Ammon's horn (tissue), 1 donor: ENCODE measurements around the gene PCDHA1.
"Not testable (repeated sequence)": the region's sequence is repeated elsewhere in the genome, so short reads cannot be mapped to it uniquely, and the experiment has no call there.

ENCODE experiments used
- DNase-seq: peaks from one replicate; pipeline ENCODE4 v3.0.0-alpha.2; 2016; ENCODE audit warnings: low spot score

Gene PCDHA1

DNA sequence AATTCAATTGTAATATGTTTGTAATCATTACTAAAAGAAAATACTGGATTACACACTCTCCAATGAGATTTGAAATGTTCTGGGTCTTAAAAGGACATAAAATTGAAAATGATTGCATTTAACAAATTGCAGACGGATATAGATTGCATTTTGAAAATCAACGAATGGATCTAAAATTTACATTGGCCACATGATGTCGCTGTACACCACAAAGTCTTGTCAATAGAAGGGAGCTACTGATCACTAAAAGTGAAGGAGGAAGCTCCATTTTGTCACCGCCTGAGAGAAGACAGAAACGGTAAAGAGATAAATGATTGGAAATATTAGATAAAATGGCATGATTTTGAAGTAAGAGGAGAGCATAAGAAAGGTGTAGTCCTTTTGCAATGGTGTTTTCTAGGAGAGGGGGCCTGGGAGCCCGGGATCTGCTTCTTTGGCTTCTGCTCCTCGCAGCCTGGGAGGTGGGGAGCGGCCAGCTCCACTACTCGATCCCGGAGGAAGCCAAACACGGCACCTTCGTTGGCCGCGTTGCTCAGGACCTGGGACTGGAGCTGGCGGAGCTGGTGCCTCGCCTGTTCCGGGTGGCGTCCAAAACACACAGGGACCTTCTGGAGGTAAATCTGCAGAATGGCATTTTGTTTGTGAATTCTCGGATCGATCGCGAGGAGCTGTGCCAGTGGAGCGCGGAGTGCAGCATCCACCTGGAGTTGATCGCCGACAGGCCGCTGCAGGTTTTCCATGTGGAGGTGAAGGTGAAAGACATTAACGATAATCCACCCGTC, at the start of gene PCDHA1:
TSS of gene PCDHA1 (plus strand) at position 236 of the 782 bp plus-strand sequence.
- DNase-seq: no peak

DNA sequence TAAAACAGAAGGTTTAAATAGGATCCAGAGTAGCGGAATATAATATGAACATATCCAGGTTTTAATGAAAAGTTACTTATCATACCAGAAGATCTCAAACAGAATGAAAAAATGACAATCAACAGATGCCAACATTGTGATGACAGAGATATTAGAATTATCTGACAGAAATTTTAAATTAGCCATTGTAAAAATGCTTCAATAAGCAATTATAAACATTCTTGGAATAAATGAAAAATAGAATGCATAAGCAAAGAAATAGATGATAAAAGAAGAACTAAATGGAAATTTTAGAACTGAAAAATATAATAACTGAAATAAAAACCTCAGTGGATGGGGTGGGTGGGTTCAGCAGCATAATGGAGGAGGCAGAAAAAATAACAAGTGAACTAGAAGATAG, 48.5 kb upstream of the PCDHA1 start:
- no peak for DNase-seq

DNA sequence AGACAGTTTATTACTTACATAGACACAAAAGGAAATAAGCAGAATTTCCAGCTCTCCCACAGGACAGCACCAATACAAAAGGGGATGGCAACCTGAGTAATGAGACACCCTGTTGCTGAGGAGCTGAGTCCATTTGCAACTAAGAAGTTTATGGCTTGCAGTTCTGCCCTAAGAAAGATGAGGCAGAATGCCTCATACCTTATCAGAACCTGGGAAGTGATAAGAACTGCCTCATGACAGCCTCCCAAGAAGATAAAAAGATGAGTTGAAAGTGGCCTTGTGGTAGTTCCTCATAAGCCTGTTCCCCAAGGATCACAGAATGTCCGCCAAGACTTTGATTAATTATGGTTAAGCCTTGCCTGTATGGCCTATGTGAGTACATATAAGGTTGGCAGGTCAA, 44.0 kb upstream of the PCDHA1 start:
- no peak for DNase-seq

DNA sequence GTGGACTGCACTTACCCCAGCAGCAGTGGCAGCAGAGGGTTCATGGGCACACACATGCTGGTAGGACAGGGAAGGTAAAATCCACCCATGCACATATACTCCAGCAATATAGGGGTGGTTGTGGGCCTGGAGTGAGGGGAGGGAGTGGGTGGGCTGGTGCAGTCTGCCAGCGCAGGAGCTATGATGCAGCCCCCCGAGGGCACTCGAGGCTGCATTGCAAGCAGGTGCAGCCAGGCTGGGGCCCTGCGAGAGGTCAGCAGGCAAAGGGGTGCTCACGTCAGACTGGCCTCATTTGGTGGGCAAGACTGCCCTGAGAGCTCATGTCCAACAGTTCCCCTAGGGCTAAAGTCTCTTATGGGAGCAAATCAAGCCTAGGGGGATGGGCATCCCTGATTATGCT, 32.4 kb upstream of the PCDHA1 start:
- DNase-seq: no peak

DNA sequence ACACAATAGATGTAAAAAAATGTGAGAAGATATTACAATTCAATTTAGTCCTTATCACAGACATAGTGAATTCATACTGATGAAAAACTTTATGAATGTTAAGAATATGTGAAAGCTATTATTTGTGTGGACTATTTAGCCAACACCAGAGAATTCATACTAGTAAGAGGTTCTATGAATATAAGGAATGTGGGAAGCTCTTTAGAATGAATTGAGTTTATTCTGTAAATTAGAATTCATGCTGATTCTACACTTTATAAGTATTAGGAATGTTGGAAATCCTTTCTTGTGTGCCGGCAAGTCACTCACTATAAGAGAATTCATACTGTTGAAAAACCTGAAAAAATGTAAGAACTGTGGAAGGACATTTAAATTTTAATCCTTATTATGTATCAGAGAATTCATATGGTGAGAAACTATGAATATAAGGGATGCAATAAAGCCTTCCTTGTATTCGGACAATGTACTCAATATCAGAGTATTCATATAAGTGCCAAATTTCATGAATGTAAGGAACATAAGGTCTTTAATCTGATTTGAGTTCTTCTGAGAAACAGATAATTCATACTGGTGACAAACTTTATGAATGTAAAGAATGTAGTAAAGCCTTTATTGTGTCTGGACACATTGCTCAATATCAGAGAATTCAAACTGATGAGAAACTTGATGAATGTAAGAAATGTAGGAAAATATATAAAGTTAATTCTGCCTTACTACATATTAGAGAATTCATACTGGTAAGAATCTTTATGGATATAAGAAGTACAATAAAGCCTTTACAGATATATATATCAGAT, 21.6 kb upstream of the PCDHA1 start:
- DNase-seq: no peak

DNA sequence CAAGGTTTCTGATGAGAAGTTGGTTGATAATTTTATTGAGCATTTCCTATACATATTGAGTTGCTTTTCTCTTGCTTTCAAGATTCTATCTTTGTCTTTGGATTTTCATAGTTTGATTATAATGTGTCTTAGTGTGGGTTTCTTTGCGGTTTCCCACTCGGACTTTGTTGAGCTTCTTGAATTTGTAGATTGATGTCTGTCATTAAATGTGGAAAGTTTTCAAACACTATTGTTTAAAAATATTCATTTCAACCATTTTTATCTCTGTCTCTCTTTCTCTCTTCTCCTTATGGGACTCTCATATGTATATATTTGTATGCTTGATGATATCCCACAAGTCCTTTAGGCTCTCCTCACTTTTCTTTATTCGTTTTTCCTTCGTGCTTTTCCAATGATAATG, 18.5 kb upstream of the PCDHA1 start:
- no peak for DNase-seq

DNA sequence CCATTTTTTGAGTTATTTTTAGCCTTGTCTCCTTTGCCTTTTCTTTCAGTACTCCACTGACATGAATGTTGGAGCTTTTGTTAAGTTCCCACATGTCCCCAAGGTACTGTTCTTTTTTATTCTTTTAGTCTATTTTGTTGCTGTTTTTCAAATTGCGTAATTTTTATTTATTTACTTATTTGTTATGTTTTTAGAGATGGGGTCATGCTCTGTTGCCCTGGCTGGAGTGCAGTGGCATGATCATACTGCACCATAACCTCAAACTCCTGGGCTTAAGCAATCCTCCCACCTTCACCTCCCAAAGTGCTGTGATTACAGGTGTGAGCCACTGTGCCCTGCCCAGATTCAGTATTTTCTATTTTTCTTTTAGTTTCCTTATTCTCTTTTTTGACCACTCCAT, 5.4 kb upstream of the PCDHA1 start:
- no peak for DNase-seq

DNA sequence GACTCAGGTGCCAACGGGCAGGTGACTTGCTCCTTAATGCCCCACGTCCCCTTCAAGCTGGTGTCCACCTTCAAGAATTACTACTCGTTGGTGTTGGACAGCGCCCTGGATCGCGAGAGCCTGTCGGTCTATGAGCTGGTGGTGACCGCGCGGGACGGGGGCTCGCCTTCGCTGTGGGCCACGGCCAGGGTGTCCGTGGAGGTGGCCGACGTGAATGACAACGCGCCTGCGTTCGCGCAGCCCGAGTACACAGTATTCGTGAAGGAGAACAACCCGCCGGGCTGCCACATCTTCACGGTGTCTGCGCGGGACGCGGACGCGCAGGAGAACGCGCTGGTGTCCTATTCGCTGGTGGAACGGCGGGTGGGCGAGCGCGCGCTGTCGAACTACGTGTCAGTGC, 1.5 kb downstream of the PCDHA1 start:
- not testable (repeated sequence) for DNase-seq

DNA sequence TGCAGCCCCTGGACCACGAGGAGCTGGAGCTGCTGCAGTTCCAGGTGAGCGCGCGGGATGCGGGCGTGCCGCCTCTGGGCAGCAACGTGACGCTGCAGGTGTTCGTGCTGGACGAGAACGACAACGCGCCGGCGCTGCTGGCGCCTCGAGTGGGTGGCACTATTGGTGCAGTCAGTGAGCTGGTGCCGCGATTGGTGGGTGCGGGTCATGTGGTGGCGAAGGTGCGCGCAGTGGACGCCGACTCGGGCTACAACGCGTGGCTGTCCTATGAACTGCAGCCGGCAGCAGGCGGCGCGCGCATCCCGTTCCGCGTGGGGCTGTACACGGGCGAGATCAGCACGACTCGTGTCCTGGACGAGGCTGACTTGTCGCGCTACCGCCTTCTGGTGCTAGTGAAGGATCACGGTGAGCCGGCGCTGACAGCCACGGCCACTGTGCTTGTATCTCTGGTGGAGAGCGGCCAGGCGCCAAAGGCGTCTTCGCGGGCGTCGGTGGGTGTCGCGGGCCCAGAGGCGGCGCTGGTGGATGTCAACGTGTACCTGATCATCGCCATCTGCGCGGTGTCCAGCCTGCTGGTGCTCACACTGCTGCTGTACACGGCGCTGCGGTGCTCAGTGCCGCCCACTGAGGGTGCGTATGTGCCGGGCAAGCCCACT, 2.0 kb downstream of the PCDHA1 start:
- DNase-seq: not testable (repeated sequence)

DNA sequence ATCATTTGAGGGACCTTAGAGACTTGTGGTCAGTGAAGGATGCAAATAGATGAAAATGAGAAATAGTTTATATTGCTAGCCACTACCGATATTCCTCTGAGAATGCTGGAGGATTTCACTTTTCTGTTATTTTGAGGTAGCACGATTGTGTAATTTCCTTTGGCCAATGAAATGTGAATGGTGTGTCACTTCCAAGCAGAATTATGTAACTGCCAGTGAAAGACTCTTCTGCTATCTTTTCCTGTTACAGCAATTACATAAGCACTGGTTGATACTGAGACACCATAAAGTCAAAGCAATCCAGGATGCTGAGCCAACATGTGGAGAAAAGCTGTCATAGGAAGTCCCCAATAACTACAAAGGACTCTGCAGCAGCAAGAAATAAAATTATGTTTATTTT, 5.1 kb downstream of the PCDHA1 start:
- no peak for DNase-seq

DNA sequence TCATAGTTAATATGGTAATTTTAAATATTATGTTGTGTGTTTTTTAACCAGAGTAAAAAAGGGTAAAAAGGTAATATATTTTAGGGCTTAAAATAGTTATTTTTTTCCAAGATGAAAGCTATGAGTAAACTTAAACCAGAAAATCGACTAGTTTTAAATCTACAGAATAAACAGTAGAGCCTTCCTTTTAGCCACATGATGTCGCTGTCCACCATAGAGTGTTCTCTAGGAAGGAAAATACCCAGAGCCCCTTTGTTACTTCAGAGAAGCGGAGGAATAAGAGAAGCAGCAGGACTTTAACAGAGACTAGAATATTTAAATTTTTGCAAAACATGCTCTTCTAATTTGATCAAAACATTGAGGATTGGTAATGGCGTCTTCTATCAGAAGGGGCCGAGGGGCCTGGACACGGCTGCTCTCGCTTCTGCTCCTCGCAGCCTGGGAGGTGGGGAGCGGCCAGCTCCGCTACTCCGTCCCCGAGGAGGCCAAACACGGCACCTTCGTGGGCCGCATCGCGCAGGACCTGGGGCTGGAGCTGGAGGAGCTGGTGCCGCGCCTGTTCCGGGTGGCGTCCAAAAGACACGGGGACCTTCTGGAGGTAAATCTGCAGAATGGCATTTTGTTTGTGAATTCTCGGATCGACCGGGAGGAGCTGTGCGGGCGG, 8.8 kb downstream of the PCDHA1 start, which contains the start of gene PCDHA2:
TSS of gene PCDHA2 (plus strand) at position 258 of the 664 bp plus-strand sequence.
- DNase-seq: peak; percentile 25

DNA sequence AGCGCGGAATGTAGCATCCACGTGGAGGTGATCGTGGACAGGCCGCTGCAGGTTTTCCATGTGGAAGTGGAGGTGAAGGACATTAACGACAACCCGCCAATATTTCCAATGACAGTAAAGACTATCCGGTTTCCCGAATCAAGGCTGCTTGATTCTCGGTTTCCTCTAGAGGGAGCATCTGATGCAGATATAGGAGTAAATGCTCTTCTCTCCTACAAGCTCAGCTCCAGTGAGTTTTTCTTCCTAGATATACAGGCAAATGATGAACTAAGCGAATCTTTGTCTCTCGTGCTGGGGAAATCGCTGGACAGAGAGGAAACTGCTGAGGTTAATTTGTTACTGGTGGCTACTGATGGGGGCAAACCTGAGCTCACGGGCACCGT, 9.3 kb downstream of the PCDHA1 start:
- peak; percentile 11 for DNase-seq

DNA sequence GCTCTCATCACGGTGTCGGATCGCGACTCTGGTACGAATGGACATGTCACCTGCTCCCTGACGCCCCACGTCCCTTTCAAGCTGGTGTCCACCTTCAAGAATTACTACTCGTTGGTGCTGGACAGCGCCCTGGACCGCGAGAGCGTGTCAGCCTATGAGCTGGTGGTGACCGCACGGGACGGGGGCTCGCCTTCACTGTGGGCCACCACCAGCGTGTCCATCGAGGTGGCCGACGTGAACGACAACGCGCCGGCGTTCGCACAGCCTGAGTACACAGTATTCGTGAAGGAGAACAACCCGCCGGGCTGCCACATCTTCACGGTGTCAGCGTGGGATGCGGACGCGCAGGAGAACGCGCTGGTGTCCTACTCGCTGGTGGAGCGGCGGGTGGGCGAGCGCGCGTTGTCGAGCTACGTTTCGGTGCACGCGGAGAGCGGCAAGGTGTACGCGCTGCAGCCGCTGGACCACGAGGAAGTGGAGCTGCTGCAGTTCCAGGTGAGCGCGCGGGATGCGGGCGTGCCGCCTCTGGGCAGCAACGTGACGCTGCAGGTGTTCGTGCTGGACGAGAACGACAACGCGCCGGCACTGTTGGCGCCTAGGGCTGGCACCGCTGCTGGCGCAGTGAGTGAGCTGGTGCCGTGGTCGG, 10.3 kb downstream of the PCDHA1 start:
- not testable (repeated sequence) for DNase-seq

DNA sequence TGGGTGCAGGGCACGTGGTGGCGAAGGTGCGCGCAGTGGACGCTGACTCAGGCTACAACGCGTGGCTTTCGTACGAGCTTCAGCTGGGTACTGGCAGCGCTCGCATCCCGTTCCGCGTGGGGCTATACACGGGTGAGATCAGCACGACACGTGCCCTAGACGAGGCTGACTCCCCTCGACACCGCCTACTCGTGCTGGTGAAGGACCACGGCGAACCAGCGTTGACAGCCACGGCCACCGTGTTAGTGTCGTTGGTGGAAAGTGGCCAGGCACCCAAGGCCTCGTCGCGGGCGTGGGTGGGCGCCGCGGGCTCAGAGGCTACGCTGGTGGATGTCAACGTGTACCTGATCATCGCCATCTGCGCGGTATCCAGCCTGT, 10.8 kb downstream of the PCDHA1 start:
- DNase-seq: no peak

DNA sequence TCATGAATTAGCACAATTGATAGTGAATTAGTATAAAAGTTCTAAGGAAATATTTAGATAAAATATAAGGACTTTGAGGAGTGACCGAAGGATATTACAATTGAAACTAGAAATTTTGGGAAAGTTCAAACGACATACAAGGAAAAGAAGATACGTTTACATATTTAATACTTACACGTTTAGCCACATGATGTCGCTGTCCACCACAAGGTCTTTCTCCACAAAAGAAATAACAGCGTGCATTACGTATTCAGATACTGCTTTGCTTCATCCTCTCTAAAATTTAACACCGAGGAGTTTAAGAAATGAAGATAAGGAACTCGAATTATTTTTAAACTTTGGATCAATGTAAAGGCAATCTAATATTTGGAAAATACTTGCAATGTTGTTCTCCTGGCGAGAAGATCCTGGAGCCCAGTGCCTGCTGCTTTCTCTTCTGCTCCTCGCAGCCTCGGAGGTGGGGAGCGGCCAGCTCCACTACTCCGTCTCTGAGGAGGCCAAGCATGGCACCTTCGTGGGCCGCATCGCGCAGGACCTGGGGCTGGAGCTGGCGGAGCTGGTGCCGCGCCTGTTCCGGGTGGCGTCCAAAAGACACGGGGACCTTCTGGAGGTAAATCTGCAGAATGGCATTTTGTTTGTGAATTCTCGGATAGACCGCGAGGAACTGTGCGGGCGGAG, 15.0 kb downstream of the PCDHA1 start, which contains the start of gene PCDHA3:
TSS of gene PCDHA3 (plus strand) at position 242 of the 678 bp plus-strand sequence.
- DNase-seq: peak; percentile 67

DNA sequence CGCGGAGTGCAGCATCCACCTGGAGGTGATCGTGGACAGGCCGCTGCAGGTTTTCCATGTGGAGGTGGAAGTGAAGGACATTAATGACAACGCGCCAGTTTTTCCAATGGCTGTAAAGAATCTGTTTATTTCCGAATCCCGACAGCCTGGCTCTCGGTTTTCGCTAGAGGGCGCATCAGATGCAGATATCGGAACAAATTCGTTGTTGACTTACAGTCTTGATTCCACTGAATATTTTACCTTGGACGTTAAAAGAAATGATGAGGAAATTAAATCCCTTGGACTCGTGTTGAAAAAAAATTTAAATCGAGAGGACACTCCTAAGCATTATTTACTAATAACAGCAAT, 15.5 kb downstream of the PCDHA1 start:
- DNase-seq: peak; percentile 28

DNA sequence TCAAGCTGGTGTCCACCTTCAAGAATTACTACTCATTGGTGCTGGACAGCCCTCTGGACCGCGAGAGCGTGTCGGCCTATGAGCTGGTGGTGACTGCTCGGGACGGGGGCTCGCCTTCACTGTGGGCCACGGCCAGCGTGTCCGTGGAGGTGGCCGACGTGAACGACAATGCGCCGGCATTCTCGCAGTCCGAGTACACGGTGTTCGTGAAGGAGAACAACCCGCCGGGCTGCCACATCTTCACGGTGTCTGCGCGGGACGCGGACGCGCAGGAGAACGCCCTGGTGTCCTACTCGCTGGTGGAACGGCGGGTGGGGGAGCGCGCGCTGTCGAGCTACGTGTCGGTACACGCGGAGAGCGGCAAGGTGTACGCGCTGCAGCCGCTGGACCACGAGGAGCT, 16.4 kb downstream of the PCDHA1 start:
- DNase-seq: not testable (repeated sequence)

DNA sequence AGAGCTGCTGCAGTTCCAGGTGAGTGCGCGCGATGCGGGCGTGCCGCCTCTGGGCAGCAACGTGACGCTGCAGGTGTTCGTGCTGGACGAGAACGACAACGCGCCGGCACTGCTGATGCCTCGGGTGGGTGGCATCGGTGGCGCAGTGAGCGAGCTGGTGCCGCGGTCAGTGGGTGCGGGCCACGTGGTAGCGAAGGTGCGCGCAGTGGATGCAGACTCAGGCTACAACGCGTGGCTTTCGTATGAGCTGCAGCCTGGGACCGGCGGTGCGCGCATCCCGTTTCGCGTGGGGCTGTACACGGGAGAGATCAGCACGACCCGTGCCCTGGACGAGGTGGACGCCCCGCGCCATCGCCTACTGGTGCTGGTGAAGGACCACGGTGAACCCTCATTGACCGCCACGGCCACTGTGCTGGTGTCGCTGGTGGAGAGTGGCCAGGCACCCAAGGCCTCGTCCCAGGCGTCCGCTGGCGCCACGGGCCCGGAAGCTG, 16.9 kb downstream of the PCDHA1 start:
- DNase-seq: no peak

DNA sequence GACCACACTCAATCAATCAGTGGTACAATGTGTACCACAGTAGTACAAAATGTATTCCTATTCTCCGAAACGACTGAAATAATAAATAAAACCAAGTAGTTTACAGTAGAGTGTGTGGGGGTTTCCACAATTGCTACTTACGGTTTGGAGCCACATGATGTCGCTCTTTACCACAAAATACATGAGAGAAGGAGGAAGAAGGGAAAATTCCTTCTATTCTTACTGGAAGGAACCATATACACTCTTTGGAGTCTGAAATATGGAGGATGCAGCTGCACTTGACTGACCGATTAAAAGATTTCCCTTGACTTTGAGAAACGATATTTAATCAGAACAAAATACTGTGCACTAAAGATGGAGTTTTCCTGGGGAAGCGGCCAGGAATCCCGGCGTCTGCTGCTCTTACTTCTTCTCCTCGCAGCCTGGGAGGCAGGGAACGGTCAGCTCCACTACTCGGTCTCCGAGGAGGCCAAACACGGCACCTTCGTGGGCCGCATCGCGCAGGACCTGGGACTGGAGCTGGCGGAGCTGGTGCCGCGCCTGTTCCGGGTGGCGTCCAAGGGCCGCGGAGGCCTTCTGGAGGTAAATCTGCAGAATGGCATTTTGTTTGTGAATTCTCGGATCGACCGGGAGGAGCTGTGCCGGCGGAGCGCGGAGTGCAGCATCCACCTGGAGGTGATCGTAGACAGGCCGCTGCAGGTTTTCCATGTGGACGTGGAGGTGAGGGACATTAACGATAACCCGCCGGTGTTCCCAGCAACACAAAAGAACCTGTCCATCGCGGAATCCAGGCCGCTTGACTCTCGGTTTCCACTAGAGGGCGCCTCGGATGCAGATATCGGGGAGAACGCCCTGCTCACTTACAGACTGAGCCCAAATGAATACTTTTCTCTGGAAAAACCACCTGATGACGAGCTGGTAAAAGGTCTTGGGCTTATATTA, 21.2 kb downstream of the PCDHA1 start, which contains the start of gene PCDHA4:
TSS of gene PCDHA4 (plus strand) at position 235 of the 942 bp plus-strand sequence.
- peak; percentile 43 for DNase-seq
